Amniotic epithelial cell (primary cell): ENCODE data around the gene OR2W1.
A peak's percentile ranks its signal among the peaks of the same experiment; 100 is the strongest.

ENCODE experiments used
- DNase-seq: peaks from one replicate; pipeline ENCODE4 v3.0.0-alpha.2; 2010; ENCODE audit warnings: low read depth

Gene OR2W1

GRCh38 chr6:29045075-29045474, at the start of gene OR2W1:
Gene OR2W1 (minus strand): TSS chr6:29045175. CDS start chr6:29045175, 0 bp downstream.
- no peak for DNase-seq

GRCh38 chr6:29092957-29093356, 48.0 kb upstream of the OR2W1 start:
- DNase-seq = no peak

- no peak for DNase-seq
Observed at GRCh38 chr6:29087213-29087612, 42.2 kb upstream of the OR2W1 start, which contains the start of gene OR2B3. Gene OR2B3 (minus strand): TSS chr6:29087313. CDS start chr6:29087248, 65 bp downstream.

- DNase-seq = no peak
Observed at GRCh38 chr6:29082457-29082856, 37.5 kb upstream of the OR2W1 start.

- DNase-seq = no peak
Observed at GRCh38 chr6:29081312-29081711, 36.3 kb upstream of the OR2W1 start.

GRCh38 chr6:29079203-29079602, 34.2 kb upstream of the OR2W1 start:
- DNase-seq = no peak

- DNase-seq = peak; percentile 9
Observed at GRCh38 chr6:29071831-29072723, 27.1 kb upstream of the OR2W1 start.

- DNase-seq = no peak
Observed at GRCh38 chr6:29051680-29052079, 6.7 kb upstream of the OR2W1 start.

GRCh38 chr6:29035951-29036350, 9.0 kb downstream of the OR2W1 start:
- no peak for DNase-seq

- no peak for DNase-seq
Observed at GRCh38 chr6:29028821-29029220, 16.2 kb downstream of the OR2W1 start.

- DNase-seq = no peak
Observed at GRCh38 chr6:29025927-29026585, 18.9 kb downstream of the OR2W1 start.

- DNase-seq = no peak
Observed at GRCh38 chr6:29021434-29021833, 23.5 kb downstream of the OR2W1 start.

GRCh38 chr6:29019629-29020028, 25.3 kb downstream of the OR2W1 start:
- DNase-seq = no peak

- no peak for DNase-seq
Observed at GRCh38 chr6:29017428-29017802, 27.6 kb downstream of the OR2W1 start.

GRCh38 chr6:29016559-29017427, 28.2 kb downstream of the OR2W1 start:
- DNase-seq = peak; percentile 71

- DNase-seq = no peak
Observed at GRCh38 chr6:29014729-29015608, 30.0 kb downstream of the OR2W1 start.

- DNase-seq = peak; percentile 66
Observed at GRCh38 chr6:29011276-29011734, 33.7 kb downstream of the OR2W1 start.

GRCh38 chr6:29009358-29009757, 35.6 kb downstream of the OR2W1 start:
- no peak for DNase-seq

- DNase-seq = no peak
Observed at GRCh38 chr6:29008089-29008488, 36.9 kb downstream of the OR2W1 start.

- peak; percentile 81 for DNase-seq
Observed at GRCh38 chr6:29005183-29005885, 39.6 kb downstream of the OR2W1 start, which contains the start of gene ZNF311. Gene ZNF311 (minus strand): TSS chr6:29005315. CDS start chr6:29003954, 1,361 bp downstream.
